Measurements from ENCODE around the gene TACC2.

The TACC2 gene

DNA sequence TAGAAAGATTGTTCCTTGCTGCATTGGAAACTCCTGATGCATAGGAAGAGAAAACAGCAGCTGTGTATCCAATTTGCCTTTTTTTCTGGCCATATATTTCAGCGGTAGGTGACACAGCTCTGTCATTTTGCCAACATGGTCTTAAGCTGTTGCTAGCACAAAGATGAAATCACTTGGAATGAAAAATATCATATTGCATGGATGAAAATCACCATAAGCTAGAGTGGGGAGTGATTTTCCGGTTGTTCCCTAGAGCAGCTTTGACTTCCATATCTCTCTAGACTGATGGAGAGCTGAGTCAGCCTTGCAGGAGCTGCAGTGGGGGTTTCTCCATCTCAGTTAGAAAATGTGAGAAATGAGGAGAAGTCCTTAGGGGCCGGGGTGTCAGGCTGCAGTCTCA, 243.8 kb downstream of the TACC2 start:
- DNase-seq, result no peak

DNA sequence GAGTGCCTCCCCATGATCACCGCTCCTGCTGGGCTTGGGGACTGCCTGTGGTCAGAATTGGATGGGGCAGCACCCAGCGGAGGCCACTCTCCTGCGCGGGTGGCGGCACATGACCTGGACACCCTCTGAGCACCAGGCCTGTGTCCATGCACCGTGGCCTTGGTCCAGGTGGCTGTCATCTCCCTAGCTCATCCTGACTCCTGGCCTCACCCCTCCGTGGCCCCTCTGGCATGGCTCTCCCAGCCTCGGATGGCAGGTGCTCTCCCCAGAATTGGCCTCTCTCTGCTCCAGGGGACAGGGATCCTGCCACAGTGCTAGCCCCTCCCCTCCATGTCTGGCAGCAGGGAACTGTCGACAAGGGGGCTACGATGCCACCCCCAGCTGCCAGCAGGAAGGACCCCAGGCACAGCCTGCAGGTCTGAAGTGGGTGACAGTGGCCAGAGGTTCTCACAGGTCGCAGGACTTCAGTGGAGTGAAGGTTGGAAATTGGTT, 244.9 kb downstream of the TACC2 start:
- DNase-seq, result no peak

DNA sequence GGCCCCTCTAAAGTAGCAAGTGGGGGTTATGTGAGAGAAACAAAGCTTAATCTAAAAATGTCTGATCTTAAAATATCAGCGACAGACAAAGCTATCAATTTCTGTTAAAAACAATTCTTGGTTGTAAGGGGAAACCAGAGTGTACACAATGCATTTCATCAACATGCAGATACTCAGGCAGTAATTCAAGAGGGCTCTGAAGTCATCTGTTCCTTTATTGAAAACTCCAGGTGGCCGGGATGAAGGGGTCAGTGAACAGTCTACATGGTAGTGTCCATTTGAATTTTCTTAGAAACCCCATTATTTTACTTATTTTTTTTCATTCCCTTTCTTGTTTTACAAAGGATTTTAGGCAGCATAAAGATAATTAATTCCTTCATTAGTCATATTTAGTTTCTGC, 245.5 kb downstream of the TACC2 start:
- no peak for DNase-seq

DNA sequence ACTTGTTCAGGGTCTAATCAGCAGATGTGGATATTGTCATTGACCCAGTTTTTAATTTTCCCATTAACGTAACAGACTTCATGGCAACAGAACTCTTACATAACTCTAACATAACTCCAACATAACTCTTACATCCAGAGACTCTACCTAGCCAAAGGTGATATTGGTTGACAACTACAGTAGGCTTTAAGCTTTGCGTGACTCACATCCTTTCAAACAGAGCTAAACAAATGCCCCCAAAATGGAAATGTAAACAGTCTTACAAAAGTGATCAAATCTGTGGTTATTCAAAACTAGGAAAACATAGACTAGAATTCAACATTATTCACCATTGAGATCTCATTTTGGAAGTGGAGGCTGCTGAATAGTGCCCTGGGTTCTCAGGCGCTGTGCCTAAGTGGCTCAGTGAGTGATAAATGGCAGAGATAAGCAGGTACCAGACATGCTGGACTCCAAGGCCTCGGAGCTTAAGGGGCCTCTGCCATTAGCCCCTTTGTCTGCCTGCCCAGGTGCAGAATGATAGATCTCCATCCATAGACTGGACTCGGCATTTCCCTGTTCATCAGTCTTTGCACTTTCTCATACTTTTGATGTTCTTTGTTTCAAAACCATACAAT, 247.8 kb downstream of the TACC2 start:
- DNase-seq, result no peak

DNA sequence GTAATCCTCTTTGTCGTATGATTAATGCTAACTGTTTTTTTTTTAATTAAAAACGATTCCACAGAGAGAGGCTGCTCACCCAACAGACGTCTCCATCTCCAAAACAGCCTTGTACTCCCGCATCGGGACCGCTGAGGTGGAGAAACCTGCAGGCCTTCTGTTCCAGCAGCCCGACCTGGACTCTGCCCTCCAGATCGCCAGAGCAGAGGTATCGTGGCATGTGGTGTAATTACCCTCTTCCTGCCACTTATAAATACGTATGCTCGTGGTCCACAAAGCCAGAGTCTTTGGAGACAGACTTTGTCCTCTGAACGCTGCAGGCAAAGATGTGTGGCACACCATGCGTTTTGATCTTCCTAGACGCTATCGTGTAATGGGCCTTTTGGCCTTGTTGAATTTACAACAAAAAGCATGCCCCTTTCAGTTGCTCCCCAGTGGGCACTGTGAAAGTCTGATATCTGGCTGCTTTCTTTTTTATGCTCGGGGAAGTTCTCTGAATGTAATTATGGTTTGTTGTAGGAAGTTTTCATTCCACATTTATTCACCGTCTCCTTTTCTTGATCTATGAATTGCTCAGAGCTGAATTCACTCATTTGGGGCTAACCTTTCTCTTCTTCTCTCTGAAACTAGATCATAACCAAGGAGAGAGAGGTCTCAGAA, 248.5 kb downstream of the TACC2 start:
- DNase-seq, result no peak

DNA sequence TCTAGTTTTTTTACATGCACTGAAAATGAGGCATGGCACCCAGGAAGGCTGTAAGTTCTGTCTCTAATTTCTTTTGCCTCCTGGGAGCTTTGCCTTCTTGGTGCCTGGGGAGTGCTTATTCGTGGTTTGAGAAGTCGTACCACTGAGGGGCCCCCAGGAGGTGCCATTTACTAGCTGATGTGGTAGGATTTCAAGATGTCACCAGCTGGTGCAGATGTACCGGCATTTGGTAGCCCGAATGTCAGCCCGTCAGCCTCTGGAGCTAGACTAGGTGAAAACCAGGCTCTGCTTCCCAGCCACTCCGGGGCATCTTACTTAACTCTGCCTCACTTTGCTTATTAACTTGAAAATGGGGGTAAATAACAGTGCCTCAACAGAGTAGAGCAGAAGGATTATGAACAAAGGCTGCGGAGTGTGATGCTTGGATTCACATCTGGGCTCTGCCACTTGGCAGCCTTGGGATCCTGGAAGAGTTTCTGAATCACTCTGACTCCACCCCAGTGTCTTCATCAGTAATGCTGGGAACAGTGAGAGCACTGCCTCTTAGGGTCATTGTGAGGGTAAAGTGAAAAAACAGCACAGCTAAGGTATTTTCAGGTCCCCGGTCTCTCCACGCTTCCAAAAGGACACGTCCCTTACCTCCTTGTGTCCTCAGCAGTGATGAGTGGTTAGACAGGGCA, 250.8 kb downstream of the TACC2 start:
- DNase-seq, result no peak

DNA sequence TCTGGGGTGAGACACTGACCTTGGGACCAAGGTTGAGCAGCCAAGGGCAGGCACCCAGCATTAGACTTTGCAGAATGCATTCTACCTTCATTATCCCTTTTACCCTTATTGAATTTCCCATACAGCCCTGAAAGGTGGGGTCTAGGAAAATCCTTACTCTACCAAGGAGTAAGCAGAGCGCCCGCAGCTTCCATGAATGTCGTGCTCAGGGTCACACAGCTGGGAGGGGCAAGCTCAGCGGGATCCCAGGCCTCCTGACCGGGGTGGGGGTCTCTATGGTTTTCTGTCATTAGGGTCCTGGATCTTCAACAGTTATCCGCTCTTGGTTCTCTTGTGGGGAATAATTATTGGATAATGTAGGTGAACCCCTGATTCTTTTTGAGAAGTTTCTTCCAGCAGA, 251.4 kb downstream of the TACC2 start:
- DNase-seq, result no peak

DNA sequence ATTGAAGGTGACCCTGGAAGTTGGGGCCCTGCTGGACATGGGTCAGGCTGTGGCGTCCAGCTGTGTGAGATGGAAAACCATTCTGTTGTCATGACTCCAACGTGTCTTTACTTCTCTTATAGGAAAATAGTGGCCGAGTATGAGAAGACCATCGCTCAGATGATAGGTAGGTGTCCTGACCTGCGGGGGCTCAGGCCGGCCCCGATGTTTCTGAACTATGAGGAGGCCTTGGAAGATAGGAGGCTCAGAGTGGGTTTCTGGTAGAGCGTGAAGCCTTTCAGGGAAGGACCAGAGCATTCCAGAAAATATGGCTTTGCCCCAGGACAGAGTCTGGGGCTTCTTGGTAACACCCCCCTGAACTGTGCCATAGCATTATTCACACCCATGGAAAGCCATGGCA, 252.9 kb downstream of the TACC2 start:
- no peak for DNase-seq

DNA sequence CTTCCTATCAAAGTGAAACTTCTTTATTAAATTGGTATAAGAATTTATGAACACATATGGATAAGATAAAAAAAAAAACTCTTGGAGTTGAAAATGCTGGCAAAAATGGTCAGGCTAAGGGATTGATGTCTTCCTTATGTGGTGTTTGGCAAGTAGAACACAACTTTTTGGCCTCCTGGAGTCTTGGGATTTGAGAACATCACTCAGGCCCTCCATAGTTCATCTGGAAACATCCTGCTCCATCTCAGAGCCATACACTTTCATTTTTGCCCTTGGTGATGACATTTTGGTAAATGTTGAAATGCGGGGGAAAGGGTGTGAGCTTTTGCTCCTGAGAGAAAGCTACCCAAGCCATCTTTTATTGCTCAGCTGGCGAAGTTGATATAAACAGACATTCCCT, 254.6 kb downstream of the TACC2 start:
- no peak for DNase-seq

DNA sequence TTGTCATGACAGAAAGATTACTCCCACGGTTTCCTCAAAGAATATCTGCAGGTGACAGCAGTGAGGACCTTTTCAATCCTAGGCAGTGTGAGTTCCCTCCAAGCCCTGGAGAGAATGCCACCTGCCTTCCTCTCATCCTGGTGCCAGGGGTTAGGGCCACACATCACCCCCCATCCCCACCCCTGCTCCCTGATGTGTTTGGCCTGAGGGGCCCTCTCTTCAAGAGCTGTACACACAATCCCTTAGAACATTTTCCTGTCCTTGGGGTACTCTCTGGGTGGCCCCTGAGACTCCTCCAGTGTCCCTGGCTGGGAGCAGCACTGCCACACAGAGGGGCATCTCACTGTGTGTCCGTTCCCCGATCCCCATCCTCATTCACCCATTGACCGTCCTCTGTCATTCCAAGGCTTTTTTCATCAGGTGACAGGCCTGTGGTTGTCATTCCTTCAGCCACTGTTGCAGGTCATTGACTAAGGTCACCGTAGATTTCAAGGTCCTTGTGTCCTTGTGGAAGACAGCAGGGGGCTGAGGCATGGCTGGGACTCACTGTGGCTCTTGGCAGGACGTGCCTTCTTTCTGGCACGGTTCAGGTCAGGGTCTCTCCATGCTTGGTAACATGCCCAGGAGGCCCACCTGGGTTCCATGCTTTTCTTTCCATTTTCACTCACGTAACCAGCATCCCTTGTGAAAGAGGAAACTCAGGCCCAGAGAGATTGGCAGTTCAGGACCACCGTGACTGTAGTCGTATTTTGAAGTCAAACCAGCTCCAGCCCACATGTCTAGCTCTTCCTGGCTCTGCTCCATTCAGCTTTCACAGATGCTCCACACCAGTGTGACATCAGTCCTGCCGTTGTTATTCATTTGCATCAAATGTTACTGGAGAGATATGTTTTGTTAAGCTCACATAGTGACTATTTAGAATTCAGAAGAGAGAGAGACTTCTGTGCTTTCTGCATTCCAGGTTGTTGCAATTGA, 255.3 kb downstream of the TACC2 start:
- DNase-seq, result no peak

DNA sequence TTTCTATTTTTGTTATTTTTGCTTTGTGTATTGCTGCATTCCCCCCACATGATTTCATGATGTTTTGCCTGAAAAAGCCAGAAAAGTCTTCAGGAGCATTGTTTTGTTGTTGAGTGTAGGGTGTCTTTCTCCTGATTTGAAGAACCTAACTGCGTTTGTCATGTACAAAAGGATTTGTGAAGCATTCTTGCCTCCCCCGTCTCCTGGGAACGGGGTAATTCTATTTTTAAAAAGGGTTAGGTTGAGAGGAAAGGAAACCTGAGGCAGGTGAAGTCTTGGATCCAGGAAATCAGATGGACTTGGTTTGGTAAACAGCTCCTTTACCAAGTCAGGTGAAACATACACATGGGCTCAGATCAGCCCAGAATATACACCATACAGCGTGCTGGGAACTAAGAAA, 256.2 kb downstream of the TACC2 start:
- DNase-seq, result no peak

DNA sequence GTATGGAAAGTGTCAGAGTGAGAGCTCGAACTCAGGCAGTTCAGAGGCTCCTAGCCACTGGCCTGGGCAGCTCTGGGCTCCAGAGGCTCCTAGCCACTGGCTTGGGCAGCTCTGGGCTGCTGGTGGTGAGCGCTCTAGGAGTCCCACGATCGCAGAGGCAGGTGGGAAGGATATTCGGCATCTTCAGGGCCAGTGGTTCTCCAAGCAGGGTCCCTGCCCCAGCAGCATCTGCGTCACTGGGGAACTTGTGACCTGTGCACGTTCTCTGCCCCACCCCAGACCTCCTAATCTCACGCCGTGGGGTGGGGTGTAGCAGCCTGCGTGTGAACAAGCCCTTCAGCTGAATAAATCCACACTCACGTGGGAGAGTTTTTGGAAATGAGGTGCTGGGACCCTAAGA, 256.9 kb downstream of the TACC2 start:
- no peak for DNase-seq

DNA sequence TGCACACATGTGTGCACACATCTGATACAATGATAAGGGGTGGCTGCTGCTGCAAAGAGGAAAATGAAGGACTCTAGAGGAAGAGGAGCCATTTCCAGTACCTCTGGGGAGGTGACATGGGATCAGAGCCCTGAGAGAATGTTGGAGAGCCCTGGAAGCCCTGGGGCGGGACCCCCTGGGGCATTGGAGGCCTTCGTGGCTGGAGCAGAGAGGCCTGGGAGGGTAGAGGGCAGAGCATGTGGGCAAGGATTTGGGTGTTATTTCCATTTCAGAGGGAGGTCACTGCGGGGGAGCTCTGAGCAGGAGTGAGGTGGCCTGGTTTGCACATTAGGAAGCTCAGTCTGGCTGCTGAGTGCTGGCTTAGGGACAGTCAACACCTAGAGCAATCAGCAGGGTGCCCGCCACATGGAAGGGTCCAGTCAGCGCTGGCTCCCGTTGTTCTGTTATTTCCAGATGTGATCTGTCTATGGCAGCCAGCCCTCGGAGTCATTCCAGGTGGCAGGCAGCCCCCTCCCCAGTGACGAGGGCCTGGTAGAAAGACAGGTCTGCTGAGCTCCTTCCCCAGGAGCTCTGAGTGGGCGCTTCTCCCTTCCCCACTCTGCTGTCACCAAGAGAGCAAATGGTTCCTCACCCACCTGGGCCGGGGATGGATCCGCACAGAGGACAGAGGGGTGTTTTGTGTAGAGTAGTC, 258.0 kb downstream of the TACC2 start:
- no peak for DNase-seq

DNA sequence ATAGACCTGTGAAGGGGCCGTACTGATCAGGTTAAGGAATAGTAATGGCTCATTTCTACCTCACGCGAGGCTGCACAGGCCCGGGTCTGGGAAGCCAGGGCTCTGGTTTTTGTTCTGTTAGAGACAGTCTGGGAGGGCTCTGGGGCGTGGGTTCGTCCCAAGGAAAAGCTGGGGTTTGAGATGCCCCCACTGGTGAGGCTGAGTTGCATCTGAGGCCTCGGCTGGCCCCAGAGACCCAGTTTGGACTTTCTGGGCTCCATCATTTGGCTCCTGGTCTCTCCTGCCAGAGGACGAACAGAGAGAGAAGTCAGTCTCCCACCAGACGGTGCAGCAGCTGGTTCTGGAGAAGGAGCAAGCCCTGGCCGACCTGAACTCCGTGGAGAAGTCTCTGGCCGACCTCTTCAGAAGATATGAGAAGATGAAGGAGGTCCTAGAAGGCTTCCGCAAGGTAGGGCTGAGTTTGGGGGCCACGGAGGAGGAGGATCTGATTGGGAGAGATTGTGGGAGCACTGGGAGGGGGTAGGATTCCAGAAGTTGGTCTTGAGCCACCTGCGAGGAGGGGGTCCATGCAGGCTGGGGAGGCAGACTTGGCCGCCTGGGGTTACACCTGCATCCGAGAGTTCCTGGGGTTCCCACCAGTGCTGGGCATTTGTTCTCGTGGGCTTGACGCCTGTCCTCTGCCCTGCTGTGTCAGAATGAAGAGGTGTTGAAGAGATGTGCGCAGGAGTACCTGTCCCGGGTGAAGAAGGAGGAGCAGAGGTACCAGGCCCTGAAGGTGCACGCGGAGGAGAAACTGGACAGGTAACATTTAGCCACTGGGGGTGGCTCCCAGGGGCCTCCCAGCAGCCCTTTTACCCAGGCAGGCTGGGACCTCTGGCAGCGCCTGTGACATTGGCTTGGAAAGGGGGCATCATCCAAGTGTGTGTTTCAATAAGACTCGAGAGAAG, 259.7 kb downstream of the TACC2 start:
- DNase-seq, result no peak

DNA sequence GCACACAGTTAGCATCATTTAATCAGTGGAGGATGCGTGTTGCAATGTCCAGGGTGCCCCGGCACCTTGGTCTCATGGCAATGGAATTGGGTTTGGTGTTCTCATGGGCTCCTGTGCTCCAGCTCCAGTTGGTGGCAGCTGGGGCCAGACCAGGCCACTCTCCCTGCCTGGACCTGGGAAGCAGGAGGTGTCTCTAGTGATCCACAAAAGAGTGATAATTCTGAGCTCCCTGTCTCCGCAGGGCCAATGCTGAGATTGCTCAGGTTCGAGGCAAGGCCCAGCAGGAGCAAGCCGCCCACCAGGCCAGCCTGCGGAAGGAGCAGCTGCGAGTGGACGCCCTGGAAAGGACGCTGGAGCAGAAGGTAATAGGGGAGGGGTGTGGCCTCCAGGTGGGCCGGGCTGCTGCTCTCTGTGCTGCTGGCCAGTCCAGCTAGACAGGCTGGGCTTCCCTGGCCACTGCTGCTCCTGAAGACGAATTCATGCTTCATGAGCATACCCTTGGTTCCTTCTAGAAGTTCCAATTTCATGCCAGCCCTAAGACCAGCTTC, 260.4 kb downstream of the TACC2 start:
- no peak for DNase-seq

DNA sequence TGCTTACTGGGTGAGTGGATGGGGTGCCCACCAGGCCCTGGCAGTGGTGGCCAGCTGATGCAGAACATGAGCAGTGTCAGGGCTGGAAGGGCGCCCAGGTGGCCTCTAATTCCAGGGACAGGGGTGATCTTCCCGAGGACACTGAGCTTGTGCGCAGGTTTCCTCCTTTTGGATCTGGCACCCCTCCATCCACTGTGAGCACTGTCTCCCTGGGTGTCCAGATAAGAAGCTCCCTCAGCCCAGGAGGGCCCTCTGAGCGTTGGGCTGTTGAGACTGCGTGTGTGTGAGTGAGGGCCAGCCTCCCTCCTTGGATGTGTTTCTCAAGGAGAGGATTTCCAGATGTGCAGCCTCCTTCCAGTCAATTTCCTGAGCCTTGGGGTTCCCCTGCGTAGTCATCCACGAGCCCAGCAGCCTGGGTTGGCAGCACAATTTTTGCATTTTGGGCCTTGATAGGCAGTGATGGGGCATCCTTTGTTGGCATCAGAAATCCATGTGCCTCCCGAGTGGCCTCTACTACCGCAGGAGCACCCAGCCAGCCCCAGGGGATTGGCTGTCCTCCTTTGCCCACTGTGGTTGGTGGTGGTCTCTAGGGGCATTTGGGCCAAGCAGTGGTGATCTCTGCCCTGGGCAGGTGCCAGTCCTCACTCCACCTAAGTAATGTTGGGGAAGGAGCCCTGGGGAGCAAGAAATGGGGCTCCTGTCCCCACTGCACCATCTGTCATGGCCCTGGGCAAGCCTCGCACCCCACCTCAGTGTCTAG, 261.2 kb downstream of the TACC2 start:
- DNase-seq, result no peak

DNA sequence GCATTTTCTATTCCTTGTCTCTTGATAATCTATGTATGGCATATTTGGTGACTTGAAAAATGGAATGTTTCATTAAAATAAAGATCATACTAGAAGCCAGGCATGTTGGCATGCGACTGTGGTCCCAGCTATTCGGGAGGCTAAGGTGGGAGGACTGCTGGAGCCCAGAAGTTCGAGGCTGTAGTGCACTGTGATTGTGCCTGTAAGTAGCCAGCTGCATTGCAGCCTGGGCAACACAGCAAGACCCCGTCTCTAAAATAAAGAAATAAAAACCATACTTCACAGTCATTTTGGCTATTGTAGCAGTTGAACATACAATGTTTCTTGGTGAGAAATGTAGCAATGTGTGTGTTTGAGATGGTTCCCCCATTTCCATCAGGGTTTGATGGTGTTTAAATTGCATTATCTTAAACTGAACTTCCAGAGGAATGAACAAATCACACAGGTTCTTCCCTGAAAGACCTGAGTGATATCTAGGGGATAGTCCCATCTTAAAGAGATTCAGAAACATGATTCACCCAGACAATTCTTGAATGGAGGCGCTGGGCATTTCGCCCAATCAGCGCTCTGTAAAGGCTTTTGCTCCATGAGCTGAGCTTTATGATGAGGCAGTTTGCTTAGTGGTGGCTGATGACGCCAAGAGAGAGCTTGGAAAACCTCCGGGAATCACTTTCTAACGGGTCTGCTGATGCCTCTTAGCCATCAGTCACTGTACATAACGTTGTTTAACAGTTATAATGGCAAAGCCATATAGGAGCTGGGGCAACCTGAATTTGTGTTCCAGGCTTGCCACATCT, 262.7 kb downstream of the TACC2 start:
- no peak for DNase-seq

DNA sequence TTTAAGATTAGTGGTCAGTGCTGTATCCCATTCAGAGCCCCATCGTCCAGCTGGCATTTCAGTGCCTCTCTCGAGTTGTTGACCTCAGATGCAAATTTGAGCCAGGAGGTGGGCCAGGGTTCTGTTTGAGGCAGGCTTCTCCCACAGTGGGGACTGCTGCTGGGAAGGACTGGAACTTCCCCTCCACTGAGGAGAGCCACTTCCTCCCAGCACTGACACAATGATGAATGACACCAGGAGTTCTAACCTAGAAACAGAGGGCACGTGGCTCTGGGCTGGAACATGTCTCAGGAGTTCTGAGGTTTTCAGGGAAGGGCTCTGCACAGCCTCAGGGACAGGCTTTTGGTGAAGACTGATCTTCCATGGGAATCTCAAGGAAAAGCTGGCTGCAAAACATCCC, 263.8 kb downstream of the TACC2 start:
- no peak for DNase-seq

DNA sequence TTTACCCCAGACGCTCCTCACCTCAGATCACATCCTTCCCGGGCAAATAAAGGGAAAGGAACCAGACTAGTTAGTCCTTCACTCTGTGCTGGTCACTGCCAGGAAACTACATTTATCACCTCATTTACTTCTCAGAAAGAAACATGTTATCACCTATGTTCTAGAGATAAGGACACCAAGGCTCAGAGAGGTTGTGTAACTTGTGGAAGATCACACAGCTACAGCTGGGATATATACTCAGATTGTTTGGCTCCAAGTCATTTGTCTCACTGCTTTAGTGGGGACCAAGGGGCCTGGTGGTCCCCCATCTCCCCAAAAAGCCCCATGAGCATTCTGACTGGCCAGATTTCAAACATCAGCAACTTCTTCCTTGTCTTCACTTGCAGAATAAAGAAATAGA, 264.6 kb downstream of the TACC2 start:
- no peak for DNase-seq

Measured in CD4-positive, alpha-beta T cell treated with Interleukin-4 for 4 hours (primary cell).